ENCODE measurements around the gene IL10. TPM values are rescaled to one million over a fixed set of nuclear protein-coding genes. Genes with fewer than 3 reads are reported as not detected.

IL10 gene
- polyA plus RNA-seq, 1 of the 3 experiments (the other 2 are of a cell fraction): not detected

GRCh38 chr1:206748348-206749030 lies 23.8 kb downstream of the IL10 start:
- Histone ChIP-seq H2AFZ (ENCODE audit: low read depth) (no peak overlapping the region), H3K9me2 (no peaks in the 10 kb centered on the region), H3F3A (replicated peaks; ENCODE audit: insufficient read depth) (no peaks in the 10 kb centered on the region), H3K9ac (no peak overlapping the region), H3K36me3 (replicated peaks in 1 of 2; ENCODE audit: control insufficient read depth in 1 of 2, insufficient read depth in 2 of 2, low read length in 1 of 2) (no peaks in the 10 kb centered on the region), H3K4me1 (ENCODE audit: control insufficient read depth in 1 of 2, insufficient read depth in 2 of 2, low read depth in 1 of 2, low read length in 1 of 2) (no peaks in the 10 kb centered on the region), H3K4me2 (no peak overlapping the region), H3K4me3 (ENCODE audit: low read depth in 2 of 2, low read length in 1 of 2) (no peak overlapping the region), H3K9me3 (no peaks in the 10 kb centered on the region), H3K79me2 (ENCODE audit: insufficient read depth) (no peaks in the 10 kb centered on the region), H3K27ac (ENCODE audit: low read depth in 2 of 2, low read length in 1 of 2) (no peak overlapping the region), H4K20me1 (ENCODE audit: insufficient read depth) (no peaks in the 10 kb centered on the region), H3K27me3 (ENCODE audit: insufficient read depth) (no peaks in the 10 kb centered on the region)
- TF ChIP-seq RAD21 (IDR thresholded peaks at IDR 0.05; ENCODE audit: low read length) (no peak), GABPA (IDR thresholded peaks at IDR 0.05; ENCODE audit: low read depth) (no peak), EZH2phosphoT487 (IDR thresholded peaks at IDR 0.05; ENCODE audit: borderline replicate concordance, low read depth) (no peak), ELF1 (IDR thresholded peaks at IDR 0.05) (no peak), GATA2 (CRISPR knock-in tag; IDR thresholded peaks at IDR 0.05) (no peak), RCOR1 (IDR thresholded peaks at IDR 0.05; ENCODE audit: low read length) (no peak), SMC3 (IDR thresholded peaks at IDR 0.05; ENCODE audit: low read depth, low read length) (no peak), YY1 (IDR thresholded peaks at IDR 0.05; ENCODE audit: low read depth) (no peak), FOXM1 (IDR thresholded peaks at IDR 0.05; ENCODE audit: low read depth) (no peak), RXRA (IDR thresholded peaks at IDR 0.05; ENCODE audit: borderline replicate concordance, low read depth) (no peak), REST (IDR thresholded peaks at IDR 0.05; ENCODE audit: low read depth, low read length) (no peak)
- ChIA-PET POLR2A (no interaction called here), CTCF (interaction anchor here (0.7 to 3.0 kb wide), 8 partner anchors 9 to 164 kb away, joined by 3 to 13 read pairs (median 3); no protein-coding TSS in a partner anchor)
- WGBS (ENCODE audit: low lambda C conversion rate): 58% methylated on average over 3 of the region's 3 CpGs
- no peak for DNase-seq

GRCh38 chr1:206745301-206745700 lies 27.0 kb downstream of the IL10 start:
- no peak overlapping the region for H3K4me3 ChIP-seq (ENCODE audit: low read depth in 2 of 2, low read length in 1 of 2)
- no peaks in the 10 kb centered on the region for H3K9me2 ChIP-seq
- WGBS (ENCODE audit: low lambda C conversion rate): 98% methylated on average over 1 of the region's 1 CpG
- no peaks in the 10 kb centered on the region for H3K27me3 ChIP-seq (ENCODE audit: insufficient read depth)
- no peaks in the 10 kb centered on the region for H3K9me3 ChIP-seq
- no peaks in the 10 kb centered on the region for H3F3A ChIP-seq (replicated peaks; ENCODE audit: insufficient read depth)
- H2AFZ ChIP-seq (ENCODE audit: low read depth): no peak overlapping the region
- ChIA-PET POLR2A (no interaction called here), CTCF (interaction anchor here (0.9 to 2.7 kb wide), 6 partner anchors 10 to 169 kb away, joined by 3 to 12 read pairs (median 6); no protein-coding TSS in a partner anchor)
- DNase-seq: no peak
- no peaks in the 10 kb centered on the region for H3K4me1 ChIP-seq (ENCODE audit: control insufficient read depth in 1 of 2, insufficient read depth in 2 of 2, low read depth in 1 of 2, low read length in 1 of 2)
- no peaks in the 10 kb centered on the region for H3K79me2 ChIP-seq (ENCODE audit: insufficient read depth)
- TF ChIP-seq PBX3 (IDR thresholded peaks at IDR 0.05): no peak
- TF ChIP-seq ELF1 (IDR thresholded peaks at IDR 0.05): no peak
- TF ChIP-seq MAX (IDR thresholded peaks at IDR 0.05; ENCODE audit: low read depth): no peak
- TF ChIP-seq ZBTB33 (IDR thresholded peaks at IDR 0.05; ENCODE audit: borderline replicate concordance, low read depth): no peak
- no peak for TF ChIP-seq MXI1 (IDR thresholded peaks at IDR 0.05; ENCODE audit: low read depth, low read length)
- TF ChIP-seq EP300 (IDR thresholded peaks at IDR 0.05; ENCODE audit: borderline replicate concordance in 1 of 2, low read depth in 1 of 2, low read length in 1 of 2): no peak
- TF ChIP-seq EZH2phosphoT487 (IDR thresholded peaks at IDR 0.05; ENCODE audit: borderline replicate concordance, low read depth): no peak
- no peak for TF ChIP-seq RFX5 (IDR thresholded peaks at IDR 0.05; ENCODE audit: low read length)
- no peak for TF ChIP-seq FOXM1 (IDR thresholded peaks at IDR 0.05; ENCODE audit: low read depth)
- no peak overlapping the region for H3K4me2 ChIP-seq
- H3K27ac ChIP-seq (ENCODE audit: low read depth in 2 of 2, low read length in 1 of 2): no peak overlapping the region
- H4K20me1 ChIP-seq (ENCODE audit: insufficient read depth): no peaks in the 10 kb centered on the region
- H3K36me3 ChIP-seq (replicated peaks in 1 of 2; ENCODE audit: control insufficient read depth in 1 of 2, insufficient read depth in 2 of 2, low read length in 1 of 2): no peaks in the 10 kb centered on the region
- H3K9ac ChIP-seq: no peak overlapping the region
